Heart left ventricle (tissue), 16 donors: Measurements from ENCODE around the gene GADD45G. TPM values are rescaled to one million over a fixed set of nuclear protein-coding genes. Genes with fewer than 3 reads are reported as not detected.

Experiments
- ATAC-seq, 4 donors: fragments of 200-7000 bp; cut with Tn5 transposase; one replicate each; pipeline ENCODE4 v1.9.1; 2020 to 2022; ENCODE audit warnings: moderate library complexity in 4 of 4, mild to moderate bottlenecking in 3 of 4, moderate number of reproducible peaks in 1 of 4
- DNase-seq, 5 donors: peaks; one replicate each; pipeline ENCODE4 v3.0.0-alpha.2; 2020
- H3K27ac ChIP-seq, 12 donors: fragments of 200-600 bp; sonication (generic) in 4 of 12; one replicate each; pipeline versions ENCODE4 v1.5.0 to v1.8.0; 2016 to 2022; ENCODE audit warnings: mild to moderate bottlenecking in 2 of 12
- H3K27me3 ChIP-seq, 9 donors: fragments of 200-600 bp; sonication (generic) in 2 of 9; one replicate each; pipeline versions ENCODE4 v1.5.1 to v1.8.0; 2016 to 2022; ENCODE audit warnings: mild to moderate bottlenecking in 3 of 9
- H3K36me3 ChIP-seq, 9 donors: fragments of 200-600 bp; sonication (generic) in 2 of 9; one replicate each; pipeline versions ENCODE4 v1.5.0 to v1.8.0; 2018 to 2022; ENCODE audit warnings: mild to moderate bottlenecking in 2 of 9
- H3K4me1 ChIP-seq, 12 donors: fragments of 200-600 bp; sonication (generic) in 4 of 12; one replicate each; pipeline versions ENCODE4 v1.5.0 to v1.8.0; 2016 to 2022; ENCODE audit warnings: mild to moderate bottlenecking in 3 of 12
- H3K4me3 ChIP-seq, 12 donors: fragments of 200-600 bp; sonication (generic) in 4 of 12; one replicate each; pipeline versions ENCODE4 v1.5.0 to v1.8.0; 2017 to 2022; ENCODE audit warnings: mild to moderate bottlenecking in 9 of 12, moderate library complexity in 4 of 12
- H3K9me3 ChIP-seq, 12 donors: fragments of 200-600 bp; sonication (generic) in 4 of 12; one replicate each; pipeline versions ENCODE4 v1.5.0 to v1.8.0; 2016 to 2022; ENCODE audit warnings: mild to moderate bottlenecking in 1 of 12
- POLR2A ChIP-seq, 2 donors: fragments of 450-650 bp; IDR thresholded peaks; one replicate each; pipeline ENCODE4 v1.6.1; 2017; ENCODE audit warnings: antibody characterized with exemption in 2 of 2, mild to moderate bottlenecking in 2 of 2, moderate library complexity in 2 of 2
- WGBS, 4 donors: extraction: QIAGEN DNeasy Blood & Tissue Kit in 2 of 4; methylation state at CpG; one replicate each; pipeline versions ENCODE4 v1.1.5 to v1.1.7; 2013 to 2018; 5-methylcytosine and 5-hydroxymethylcytosine counted together
- intact Hi-C, 10 donors: fragments of 100-400 bp; cut with DNase I; formaldehyde crosslinking; loops; one replicate each; pipeline versions ENCODE4 v1.11.1 to v1.14.2; 2022
- polyA plus RNA-seq, 2 donors: library from polyadenylated mRNA; stranded (reverse); fragments of 200-250 nt; gene quantifications; one replicate each; pipeline ENCODE4 v1.2.3, GENCODE V29; 2013
- total RNA-seq, 9 donors: library from RNA; depleted of rRNA in 2 of 9; stranded (reverse); fragments of >200 nt in 2 of 9; fragmentation: NEBNext Ultra II Directional in 3 of 9; extraction: Animal tissue kit (Norgen Biotek cat#: 25700) in 3 of 9; gene quantifications; one replicate each; pipeline versions ENCODE4 v1.1.0 to v1.2.4, GENCODE V29; 2016 to 2023
- TF ChIP-seq, protein P1 (sequence below), 12 donors: fragments of 200-600 bp; sonication (generic) in 4 of 12; IDR thresholded peaks; one replicate each; pipeline versions ENCODE4 v1.5.0 to v1.8.0; 2018 to 2022; ENCODE audit warnings: antibody characterized with exemption in 12 of 12, mild to moderate bottlenecking in 5 of 12
- donor health status: ischemic (EF 13 %, LVEDD 7.1; RV severe dilation, severe dysfunction).
- donor health status: healthy with polysubstance abuse.
- donor health status: DM: no; HTN: yes; CAD: no.
- donor health status: DM: no; HTN: no; CAD: no.
- donor health status: ischemic (EF 25% LVEDD 6.9; RV normal size, moderate dysfunction).
- donor health status: ischemic (EF 25% LVEDD 5.7; RV mildly dilated, moderate dysfunction).
- donor health status: healthy.
- donor health status: DM: yes; HTN: yes; CAD: no.
- donor health status: ischemic (EF 35%, LVEDD 5.7; RV mildly dilated, moderate dysfunction).
- donor health status: nonischemic (EF 11% LVEDD 7.7; RV severe dilation, severe dysfunction).
- donor health status: DM: yes; HTN: yes; CAD: no.
- donor health status: PGD.
- donor health status: ischemic (EF 29% LVEDD 5.4; RV normal size, mild dysfunction).
- donor health status: nonischemic (EF 23%, LVEDD 6.1; RV moderate dilation, normal function).

GADD45G gene
- total and polyA plus RNA-seq, 11 donors, result 9.9 to 118 (median 17.7) TPM

DNA sequence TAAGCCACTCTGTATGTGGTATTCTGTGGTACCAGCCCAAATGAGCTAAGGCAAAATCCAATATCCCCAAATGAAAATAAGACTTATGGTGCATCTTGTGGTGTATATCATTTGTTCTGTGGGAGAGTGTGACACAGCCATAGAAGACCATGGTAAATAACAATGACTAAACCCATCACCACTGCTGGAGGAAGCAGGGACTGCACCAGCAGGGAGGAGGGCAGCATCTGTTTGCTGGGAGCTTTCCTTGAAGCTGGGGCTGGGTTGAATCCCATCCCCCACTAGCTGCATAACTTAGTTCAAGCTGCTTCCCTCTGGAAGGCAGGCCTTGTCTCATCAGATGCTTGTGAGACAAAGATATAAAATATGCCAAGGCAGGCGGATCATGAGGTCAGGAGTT is 14.2 kb downstream of the GADD45G start:
- no peak overlapping the region for H3K27ac ChIP-seq
- intact Hi-C loops, result no loop called here
- no peak for ATAC-seq

DNA sequence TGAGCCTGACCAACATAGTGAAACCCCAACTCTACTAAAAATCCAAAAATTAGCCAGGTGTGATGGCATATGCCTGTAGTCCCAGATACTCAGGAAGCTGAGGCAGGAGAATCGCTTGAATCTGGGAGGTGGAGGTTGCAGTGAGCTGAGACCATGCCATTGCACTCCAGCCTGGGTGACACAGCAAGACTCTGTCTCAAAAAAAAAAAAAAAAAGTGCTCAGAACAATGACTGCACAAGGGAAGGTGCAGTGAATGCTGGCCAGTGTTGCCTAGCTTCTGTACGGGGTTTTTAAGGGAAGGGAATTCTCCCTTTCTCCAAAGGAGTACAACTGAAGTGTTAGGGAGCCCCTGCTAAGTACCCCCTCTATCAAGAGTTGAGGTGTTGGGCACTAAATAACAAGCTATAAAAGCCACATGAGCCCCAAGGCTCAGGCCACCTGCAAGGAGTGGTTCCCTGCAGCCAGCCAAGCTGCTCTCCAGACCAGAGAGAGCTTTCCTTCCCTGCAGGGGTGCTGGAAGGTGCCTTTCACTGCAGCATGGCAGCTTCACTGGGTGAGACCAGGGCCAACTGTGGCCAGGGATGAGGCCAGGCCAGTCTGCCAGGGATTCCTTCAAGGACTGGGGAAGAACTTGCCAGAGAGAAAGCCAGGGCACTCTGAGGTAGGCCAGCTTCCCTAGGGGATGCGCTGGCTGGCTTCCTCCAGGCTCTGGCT is 14.8 kb downstream of the GADD45G start:
- H3K4me3 ChIP-seq, result no peak overlapping the region
- no peaks in the 10 kb centered on the region for H3K27me3 ChIP-seq
- H3K9me3 ChIP-seq, result no peaks in the 10 kb centered on the region
- DNase-seq (no peak), ATAC-seq (no peak)
- intact Hi-C loops, result loop anchor here in 3 of 10 donors (5.0 to 10.0 kb wide), 5 partner anchors 55 to 298 kb away; no protein-coding TSS in a partner anchor
- no peaks in the 10 kb centered on the region for H3K36me3 ChIP-seq
- TF ChIP-seq POLR2A (IDR thresholded peaks at IDR 0.05), result no peak
- TF ChIP-seq, protein P1, sequence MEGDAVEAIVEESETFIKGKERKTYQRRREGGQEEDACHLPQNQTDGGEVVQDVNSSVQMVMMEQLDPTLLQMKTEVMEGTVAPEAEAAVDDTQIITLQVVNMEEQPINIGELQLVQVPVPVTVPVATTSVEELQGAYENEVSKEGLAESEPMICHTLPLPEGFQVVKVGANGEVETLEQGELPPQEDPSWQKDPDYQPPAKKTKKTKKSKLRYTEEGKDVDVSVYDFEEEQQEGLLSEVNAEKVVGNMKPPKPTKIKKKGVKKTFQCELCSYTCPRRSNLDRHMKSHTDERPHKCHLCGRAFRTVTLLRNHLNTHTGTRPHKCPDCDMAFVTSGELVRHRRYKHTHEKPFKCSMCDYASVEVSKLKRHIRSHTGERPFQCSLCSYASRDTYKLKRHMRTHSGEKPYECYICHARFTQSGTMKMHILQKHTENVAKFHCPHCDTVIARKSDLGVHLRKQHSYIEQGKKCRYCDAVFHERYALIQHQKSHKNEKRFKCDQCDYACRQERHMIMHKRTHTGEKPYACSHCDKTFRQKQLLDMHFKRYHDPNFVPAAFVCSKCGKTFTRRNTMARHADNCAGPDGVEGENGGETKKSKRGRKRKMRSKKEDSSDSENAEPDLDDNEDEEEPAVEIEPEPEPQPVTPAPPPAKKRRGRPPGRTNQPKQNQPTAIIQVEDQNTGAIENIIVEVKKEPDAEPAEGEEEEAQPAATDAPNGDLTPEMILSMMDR (IDR thresholded peaks at IDR 0.05), result no peak
- WGBS, 4 donors, result 77 to 100% (median 93%) methylated on average over 3 of the region's 3 CpGs
- H3K4me1 ChIP-seq, result peaks cover 0 to 35% (median 20%) of the 10 kb centered on the region in 12 donors
- no peak overlapping the region for H3K27ac ChIP-seq

More for the DNA sequence above, 14.2 kb downstream of the GADD45G start:
- H3K27me3 ChIP-seq, result no peaks in the 10 kb centered on the region
- H3K4me1 ChIP-seq, result peaks cover 0 to 29% (median 20%) of the 10 kb centered on the region in 12 donors
- no peaks in the 10 kb centered on the region for H3K36me3 ChIP-seq
- 98 to 100% (median 100%) methylated on average over 1 of the region's 1 CpG for WGBS, 4 donors
- no peaks in the 10 kb centered on the region for H3K9me3 ChIP-seq
- TF ChIP-seq, protein P1 (IDR thresholded peaks at IDR 0.05), result no peak
- TF ChIP-seq POLR2A (IDR thresholded peaks at IDR 0.05), result no peak
- no peak for DNase-seq
- no peak overlapping the region for H3K4me3 ChIP-seq

DNA sequence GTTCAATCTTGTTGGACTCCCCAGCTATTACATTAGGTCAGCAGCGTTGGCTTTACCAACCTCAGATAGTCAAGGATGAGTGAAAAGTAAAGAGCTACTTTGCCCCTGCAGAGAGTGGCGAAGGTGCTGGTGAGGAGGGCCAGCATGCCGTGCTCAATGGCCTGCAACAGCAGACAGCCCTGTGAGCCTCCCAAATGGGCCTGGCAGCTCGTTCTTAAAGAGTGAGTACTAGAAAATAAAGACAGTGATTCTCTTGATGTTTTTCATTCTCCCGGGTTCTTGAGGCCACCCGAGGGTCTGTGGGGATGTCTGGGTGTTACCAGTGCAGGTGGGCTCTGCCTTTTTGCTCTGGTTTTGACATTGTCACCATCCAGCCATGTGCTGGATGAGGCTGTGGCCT is 16.2 kb downstream of the GADD45G start:
- peak overlapping the region in 2 of 12 donors; percentile 22 to 85 for H3K27ac ChIP-seq
- H3K27me3 ChIP-seq, result no peaks in the 10 kb centered on the region
- no peaks in the 10 kb centered on the region for H3K9me3 ChIP-seq
- 93 to 95% (median 95%) methylated on average over 6 of the region's 6 CpGs for WGBS, 4 donors
- intact Hi-C loops, result loop anchor here in 3 of 10 donors (5.0 to 10.0 kb wide), 5 partner anchors 54 to 296 kb away; no protein-coding TSS in a partner anchor
- ATAC-seq (no peak), DNase-seq (no peak)
- H3K36me3 ChIP-seq, result no peaks in the 10 kb centered on the region
- TF ChIP-seq, protein P1 (IDR thresholded peaks at IDR 0.05), result no peak
- no peak overlapping the region for H3K4me3 ChIP-seq
- H3K4me1 ChIP-seq, result peaks cover 0 to 35% (median 20%) of the 10 kb centered on the region in 12 donors

DNA sequence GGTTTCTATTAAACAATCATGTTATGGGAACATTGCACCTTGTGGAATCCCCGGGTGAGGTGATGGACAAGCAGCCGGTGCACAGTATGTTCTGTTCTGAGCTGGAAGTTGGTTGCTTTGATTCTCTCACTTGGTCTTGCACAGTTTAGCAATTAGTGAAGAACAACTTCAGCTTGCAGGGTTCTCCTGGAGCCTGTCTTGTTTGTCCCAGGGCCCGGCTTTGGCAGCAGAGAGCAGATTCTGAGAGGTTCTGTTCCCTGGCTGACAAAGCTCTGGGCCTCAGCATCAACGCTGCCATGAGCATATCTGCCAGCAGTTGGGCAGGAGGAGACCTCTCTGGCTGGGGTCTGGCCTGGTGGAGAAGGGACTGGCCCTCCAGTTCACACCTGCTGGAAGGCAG is 16.9 kb downstream of the GADD45G start:
- no peak for DNase-seq
- Histone ChIP-seq H3K4me1 (peaks cover 0 to 37% (median 20%) of the 10 kb centered on the region in 12 donors), H3K27ac (peak overlapping the region in 4 of 12 donors; percentile 8 to 85 (median 28)), H3K27me3 (no peaks in the 10 kb centered on the region), H3K4me3 (no peak overlapping the region), H3K36me3 (no peaks in the 10 kb centered on the region), H3K9me3 (no peaks in the 10 kb centered on the region)
- intact Hi-C loops, result loop anchor here in 3 of 10 donors (5.0 to 10.0 kb wide), 5 partner anchors 53 to 296 kb away; no protein-coding TSS in a partner anchor
- TF ChIP-seq, protein P1 (IDR thresholded peaks at IDR 0.05), result no peak
- TF ChIP-seq POLR2A (IDR thresholded peaks at IDR 0.05), result no peak
- peak; percentile 8 to 48 (median 22) for ATAC-seq
- WGBS, 4 donors, result 63 to 81% (median 65%) methylated on average over 4 of the region's 4 CpGs
